Stimulated activated CD4-positive, alpha-beta T cell treated with anti-CD3 and anti-CD28 coated beads, Interleukin-2, amount 100 ng/mL, for 24 hours (primary cell): Measurements from ENCODE around the gene ZMAT3.
"Not testable (repeated sequence)": the region's sequence is repeated elsewhere in the genome, so short reads cannot be mapped to it uniquely, and the experiment has no call there.

Source experiments
- DNase-seq, 2 donors: peaks; one replicate each; pipeline ENCODE4 v3.0.0-alpha.2; 2020

The ZMAT3 gene

DNA sequence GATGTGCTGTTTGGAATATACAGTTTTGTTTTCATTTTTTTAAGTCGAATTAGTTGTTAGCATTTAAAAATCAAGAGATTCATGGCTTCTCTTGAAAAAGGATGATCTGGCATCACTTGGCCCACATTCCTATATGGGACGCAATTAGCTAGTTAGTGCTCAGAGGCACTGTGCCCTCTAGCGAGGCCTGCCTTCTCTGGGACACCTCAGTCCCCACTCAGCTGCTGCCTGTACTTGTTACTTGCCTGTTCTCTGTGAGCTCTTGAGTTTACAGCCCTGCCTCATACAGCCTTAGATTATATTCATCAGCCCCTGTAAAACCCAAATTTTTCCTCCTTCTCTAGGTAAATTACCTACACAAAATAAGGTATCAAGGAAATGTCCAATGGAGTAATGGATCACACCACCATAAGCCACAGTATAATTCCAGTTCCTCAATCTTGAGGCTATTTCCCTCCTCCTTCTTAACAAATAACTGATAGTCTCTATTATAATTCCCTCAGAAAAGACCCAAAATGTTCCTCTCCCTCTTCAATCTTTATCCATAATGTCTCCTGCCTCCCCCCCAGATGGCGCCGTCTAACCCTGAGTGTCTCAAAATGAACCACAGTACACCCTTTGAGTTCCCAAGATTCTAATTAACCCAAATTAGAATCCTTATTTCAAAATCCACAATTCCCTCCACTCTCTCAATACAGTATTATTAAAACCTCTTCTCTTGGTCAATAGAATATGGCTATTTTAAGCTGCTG lies 2.7 kb downstream of the ZMAT3 start:
- DNase-seq, result peak; percentile 33 to 54

GRCh38 chr3:179067839-179068238 lies 3.8 kb downstream of the ZMAT3 start:
- DNase-seq, result no peak

GRCh38 chr3:179067291-179067690 lies 4.3 kb downstream of the ZMAT3 start:
- no peak for DNase-seq

GRCh38 chr3:179063945-179064560 lies 7.6 kb downstream of the ZMAT3 start:
- no peak for DNase-seq

GRCh38 chr3:179056326-179056725 lies 15.3 kb downstream of the ZMAT3 start:
- DNase-seq, result no peak

GRCh38 chr3:179054565-179054964 lies 17.0 kb downstream of the ZMAT3 start:
- not testable (repeated sequence) for DNase-seq

DNA sequence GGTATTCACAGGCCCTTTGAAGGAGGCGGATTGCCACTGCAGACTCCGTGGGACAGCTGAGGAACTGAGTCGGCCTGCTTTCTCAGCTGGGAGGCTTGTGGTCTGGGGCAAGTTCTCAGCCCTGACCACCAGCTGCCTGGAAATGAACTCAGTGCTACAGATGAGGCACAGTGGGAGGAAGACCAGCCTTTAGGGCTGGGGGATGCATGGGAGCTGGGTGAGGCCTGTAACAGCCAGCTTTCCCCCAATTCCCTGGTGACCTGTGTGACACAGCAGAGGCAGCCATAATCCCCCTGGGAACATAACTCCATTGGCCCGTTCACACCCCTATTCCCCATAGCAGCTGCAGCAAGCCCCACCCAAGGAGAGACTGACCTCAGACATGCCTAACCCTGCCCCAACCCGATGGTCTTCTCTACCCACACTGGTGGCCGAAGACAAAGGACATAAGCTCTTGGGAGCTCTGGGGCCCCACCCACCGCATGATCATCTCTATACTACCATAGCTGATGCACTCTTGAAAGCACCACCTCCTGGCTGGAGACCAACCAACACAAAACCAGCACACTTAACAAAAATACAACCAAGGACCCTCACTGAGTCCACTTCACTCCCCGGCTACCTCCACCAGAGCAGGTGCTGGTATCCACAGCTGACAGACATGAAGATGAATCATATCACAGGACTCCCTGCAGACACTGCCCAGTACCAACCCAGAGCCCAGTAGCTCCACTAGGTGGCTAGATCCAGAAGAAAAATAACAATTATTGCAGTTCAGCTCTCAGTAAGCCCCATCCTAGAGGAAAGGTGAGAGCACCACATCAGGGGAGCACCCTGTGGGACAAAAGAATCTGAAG lies 24.9 kb downstream of the ZMAT3 start:
- no peak for DNase-seq

DNA sequence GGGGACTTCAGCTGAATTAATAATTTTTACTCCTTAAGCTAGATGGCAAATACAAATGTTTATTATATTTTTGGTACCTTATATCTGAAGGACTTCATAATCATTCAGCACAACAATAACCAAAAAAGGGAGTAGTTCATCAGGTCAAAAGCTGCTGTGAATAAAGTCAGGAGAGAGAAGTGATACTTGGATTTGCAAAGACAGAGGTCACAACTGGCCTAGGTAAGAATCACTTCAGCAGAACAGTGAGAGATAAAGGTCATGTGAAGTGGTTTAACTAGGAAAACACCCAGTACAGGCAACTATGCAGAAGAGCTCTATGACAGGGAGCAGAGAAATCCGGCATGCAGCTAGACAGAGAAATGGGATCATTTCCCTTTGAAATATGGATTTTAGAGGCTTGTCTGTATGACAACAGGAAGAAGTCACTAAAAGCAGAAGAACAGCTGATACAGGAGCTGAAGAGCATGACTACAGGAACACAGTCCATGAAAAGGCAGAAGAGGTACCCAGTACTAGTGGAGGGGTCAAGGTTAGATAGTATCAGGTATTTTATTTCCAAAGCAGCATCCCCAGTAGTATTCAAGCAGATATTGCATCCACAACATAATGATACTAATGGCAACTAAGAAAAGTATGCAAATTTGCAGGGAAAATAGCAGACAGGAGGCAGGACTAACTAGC lies 25.7 kb downstream of the ZMAT3 start:
- no peak for DNase-seq

DNA sequence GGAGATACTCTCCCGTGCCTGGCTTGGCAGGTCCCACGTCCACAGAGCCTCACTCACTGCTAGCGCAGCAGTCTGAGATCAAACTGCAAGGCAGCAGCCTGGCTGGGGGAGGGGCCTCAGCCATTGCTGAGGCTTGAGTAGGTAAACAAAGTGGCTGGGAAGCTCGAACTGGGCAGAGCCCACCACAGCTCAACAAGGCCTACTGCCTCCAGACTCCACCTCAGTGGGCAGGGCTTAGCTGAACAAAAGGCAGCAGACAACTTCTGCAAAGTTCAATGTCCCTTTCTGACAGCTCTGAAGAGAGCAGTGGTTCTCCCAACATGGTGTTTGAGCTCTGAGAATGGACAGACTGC lies 32.7 kb downstream of the ZMAT3 start:
- not testable (repeated sequence) for DNase-seq

DNA sequence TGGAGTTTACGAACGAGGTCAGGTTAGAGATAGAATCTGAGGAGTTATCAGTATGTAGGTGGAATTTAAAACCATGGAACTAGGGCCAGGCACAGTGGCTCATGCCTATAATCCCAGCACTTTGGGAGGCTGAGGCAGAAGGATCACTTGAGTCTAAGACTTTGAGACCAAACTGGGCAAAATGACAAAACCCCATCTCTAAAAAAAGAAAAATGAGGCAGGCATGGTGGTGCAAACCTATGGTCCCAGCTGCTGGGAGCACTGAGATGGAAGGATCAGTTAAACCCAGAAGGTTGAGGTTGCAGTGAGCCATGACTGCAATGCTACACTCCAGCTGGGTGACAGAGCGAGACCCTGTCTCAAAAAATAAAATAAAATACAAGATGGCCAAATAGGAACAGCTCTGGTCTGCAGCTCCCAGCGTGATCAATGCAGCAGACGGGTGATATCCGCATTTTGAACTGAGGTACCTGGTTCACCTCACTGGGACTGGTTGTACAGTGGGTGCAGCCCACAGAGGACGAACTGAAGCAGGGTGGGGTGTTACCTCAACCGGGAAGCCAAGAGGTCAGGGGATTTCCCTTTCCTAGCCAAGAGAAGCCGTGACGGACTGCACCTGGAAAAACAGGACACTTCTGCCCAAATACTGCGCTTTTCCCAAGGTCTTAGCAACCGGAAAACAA lies 33.3 kb downstream of the ZMAT3 start:
- no peak for DNase-seq

- DNase-seq, result peak; percentile 61 to 72
Observed at GRCh38 chr3:179037351-179037750, 34.3 kb downstream of the ZMAT3 start.

DNA sequence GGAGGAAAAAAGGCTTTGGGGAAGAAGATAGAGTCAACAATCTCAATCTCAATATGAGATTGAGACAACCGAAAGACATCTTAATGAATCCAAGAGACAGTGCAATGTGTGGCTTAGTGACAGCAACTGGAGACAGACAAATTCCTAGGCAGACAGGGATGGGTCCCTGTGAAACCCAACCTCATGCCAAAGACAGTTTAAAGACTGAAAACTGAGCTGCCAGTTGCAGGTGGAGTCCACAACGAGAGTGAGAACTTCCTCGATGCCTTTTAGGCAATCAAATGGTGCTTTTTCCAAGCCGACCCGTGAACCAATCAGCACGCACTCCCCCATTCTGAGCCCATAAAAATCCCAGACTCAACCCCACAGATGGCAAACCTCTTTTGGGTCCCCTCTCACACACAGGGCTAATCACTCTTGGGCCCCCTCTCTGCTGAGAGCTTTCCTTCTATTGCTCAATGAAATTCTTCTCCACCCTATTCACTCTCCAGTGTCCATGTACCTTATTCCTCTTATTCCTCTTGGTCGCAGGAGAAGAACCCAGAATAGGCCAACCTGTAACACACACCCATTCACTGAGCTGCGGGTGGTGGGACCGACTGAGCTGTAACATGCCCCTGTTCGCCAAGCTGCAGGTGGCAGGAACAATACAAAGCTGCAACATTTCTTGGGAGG lies 34.8 kb downstream of the ZMAT3 start:
- no peak for DNase-seq

DNA sequence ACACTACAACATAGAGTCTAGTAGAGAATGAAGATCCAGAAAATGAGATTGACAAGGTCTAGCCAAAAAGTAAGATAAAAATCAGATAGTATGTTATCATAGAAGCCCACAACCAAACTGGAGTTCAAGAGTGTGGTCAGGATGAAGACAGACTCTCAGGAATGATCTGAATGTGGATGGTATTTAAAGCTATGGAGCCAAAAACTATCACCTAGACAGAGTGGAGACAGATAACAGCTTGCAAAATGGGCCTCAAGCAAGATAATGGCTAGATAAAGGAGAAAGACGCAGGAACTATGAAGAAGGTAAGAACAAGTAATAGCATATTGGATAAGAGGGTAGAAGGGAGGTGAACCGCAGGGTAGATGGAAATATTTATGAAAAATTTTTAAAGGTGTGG lies 35.4 kb downstream of the ZMAT3 start:
- DNase-seq, result no peak

GRCh38 chr3:179035232-179035631 lies 36.4 kb downstream of the ZMAT3 start:
- DNase-seq, result no peak

DNA sequence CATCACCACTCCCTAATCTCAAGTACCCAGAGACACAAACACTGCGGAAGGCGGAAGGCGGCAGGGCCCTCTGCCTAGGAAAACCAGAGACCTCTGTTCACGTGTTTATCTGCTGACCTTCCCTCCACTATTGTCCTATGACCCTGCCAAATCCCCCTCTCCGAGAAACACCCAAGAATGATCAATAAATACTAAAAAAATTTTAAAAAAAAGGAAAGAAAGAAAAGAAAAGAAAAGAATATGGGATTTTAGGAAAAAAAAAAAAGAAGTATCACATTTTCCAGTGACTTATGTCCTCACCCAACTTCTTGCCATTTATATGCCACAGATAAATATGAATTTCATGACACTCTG lies 38.3 kb downstream of the ZMAT3 start:
- DNase-seq, result not testable (repeated sequence)

DNA sequence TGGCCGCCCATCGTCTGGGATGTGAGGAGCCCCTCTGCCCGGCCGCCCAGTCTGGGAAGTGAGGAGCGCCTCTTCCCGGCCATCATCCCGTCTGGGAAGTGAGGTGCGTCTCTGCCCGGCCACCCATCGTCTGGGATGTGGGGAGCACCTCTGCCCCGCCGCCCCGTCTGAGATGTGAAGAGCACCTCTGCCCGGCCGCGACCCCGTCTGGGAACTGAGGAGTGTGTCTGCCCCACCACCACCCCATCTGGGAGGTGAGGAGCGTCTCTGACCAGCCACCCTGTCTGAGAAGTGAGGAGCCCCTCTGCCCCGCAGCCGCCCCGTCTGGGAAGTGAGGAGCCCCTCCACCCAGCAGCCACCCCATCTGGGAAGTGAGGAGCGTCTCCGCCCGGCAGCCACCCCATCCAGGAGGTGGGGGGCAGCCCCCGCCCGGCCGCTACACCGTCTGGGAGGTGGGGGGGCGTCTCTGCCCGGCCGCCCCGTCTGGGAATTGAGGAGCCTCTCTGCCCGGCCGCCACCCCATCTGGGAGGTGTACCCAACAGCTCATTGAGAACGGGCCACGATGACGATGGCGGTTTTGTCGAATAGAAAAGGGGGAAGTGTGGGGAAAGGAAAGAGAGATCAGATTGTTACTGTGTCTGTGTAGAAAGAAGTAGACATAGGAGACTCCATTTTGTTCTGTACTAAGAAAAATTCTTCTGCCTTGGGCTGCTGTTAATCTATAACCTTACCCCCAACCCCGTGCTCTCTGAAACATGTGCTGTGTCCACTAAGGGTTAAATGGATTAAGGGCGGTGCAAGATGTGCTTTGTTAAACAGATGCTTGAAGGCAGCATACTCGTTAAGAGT lies 38.9 kb downstream of the ZMAT3 start:
- not testable (repeated sequence) for DNase-seq

- no peak for DNase-seq
Observed at GRCh38 chr3:179029096-179029495, 42.5 kb downstream of the ZMAT3 start.

- no peak for DNase-seq
Observed at GRCh38 chr3:179028408-179028807, 43.2 kb downstream of the ZMAT3 start.

- peak in 1 of 2 donors; percentile 27 for DNase-seq
Observed at GRCh38 chr3:179027326-179027900, 44.2 kb downstream of the ZMAT3 start.

- DNase-seq, result no peak
Observed at GRCh38 chr3:179026636-179027035, 45.0 kb downstream of the ZMAT3 start.
